ENCODE results near the gene DMD. TPM values are rescaled to one million over a fixed set of nuclear protein-coding genes. Genes with fewer than 3 reads are reported as not detected.

Gene DMD
- total RNA-seq, 4 donors from 2014 or later, result 27.7 to 54.7 (median 34.4) TPM

DNA sequence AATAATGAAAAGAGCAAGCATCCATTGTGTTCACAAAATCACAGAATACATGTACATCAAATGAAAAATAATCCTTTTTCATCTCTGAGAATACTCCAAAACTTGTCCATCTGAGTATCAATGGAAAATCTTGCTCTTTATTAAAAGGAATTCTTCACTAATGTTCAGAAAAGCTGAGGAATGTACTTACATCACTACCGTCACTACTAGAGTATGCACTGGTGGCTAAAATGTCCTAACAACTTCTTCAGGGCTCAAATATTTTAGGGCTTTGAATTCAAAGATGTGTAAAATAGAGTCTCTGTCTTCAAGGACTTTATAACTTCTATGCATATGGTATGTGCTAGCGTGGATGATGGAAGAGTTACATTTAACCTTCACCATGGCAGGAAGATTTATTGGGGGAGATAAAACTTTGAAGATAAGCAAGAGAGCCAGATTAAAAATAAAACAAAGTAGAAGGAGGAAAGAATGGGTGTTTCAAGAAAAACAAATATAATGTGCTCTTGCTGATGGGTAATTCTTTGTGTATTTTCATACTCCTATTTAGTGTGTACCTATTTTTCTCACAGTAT is 55.1 kb downstream of the DMD start:
- no peak for TF ChIP-seq CTCF (IDR thresholded peaks at IDR 0.05)
- ATAC-seq (ENCODE audit: low FRiP score), result no peak
- no peak for DNase-seq (ENCODE audit: low spot score)

DNA sequence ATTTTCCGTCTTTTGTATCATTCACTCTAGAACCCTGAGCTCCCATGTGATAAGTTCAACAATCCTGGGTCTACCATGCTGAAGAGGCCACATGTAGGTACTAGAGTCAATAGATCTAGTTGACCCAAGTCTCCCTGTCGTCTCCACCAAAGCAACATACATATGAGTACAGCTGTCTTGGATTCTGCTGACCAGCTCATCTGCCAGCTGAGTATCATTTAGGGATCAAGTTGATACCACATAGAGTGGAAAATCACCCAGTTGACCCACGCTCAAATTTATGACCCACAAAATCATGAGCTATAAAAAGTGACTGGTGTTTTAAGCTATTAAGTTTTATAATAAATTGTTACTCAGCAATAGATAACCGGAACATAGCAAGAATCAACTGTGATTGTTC is 61.8 kb downstream of the DMD start:
- ATAC-seq (ENCODE audit: low FRiP score) (no peak), DNase-seq (ENCODE audit: low spot score) (no peak)
- TF ChIP-seq CTCF (IDR thresholded peaks at IDR 0.05), result no peak

DNA sequence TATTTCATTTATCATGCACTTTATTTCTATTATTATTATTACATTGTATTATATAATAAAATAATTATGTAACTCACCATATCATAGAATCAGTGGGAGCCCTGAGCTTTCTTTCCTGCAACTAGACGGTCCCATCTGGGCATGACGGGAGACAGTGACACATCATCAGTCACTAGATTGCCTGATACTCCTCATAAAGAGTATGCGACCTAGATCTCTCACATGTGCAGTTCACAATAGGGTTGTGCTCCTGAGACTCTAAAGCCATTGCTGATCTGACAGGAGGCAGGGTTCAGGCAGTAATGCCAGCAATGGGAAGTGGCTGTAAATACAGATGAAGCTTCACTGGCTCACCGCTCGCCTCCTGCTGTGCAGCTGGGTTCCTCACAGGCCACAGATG is 62.3 kb downstream of the DMD start:
- no peak for TF ChIP-seq CTCF (IDR thresholded peaks at IDR 0.05)
- DNase-seq (ENCODE audit: low spot score), result no peak
- ATAC-seq (ENCODE audit: low FRiP score), result no peak

GRCh38 chrX:33142331-33142730 is 69.0 kb downstream of the DMD start:
- TF ChIP-seq CTCF (IDR thresholded peaks at IDR 0.05), result no peak
- DNase-seq (ENCODE audit: low spot score), result no peak
- peak; percentile 57 for ATAC-seq (ENCODE audit: low FRiP score)

DNA sequence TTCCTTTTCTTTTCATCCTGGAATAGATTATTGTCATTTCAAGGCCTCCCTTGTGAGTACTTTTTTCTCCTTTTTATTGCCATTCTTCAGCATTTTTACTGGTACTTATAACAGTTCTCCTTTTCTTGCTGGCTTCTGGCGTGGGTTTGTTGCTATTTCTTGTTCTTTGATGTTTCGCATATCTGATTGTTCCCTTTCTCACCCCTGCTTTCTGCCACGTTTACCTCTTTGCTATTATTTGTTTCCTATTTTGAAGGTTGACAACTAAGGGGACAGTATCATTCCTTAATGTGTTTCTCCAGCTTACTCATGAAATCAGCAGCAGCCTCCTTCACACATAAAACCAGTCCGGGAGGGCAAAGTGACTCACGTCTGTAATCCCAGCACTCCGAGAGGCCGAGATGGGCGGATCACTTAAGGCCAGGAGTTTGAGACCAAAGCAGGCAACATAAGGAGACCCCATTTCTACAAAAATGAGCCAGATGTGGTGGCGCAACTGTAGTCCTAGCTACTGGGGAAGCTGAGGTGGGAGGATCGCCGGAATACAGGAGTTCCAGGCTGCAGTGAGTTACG is 72.6 kb downstream of the DMD start:
- ATAC-seq (ENCODE audit: low FRiP score) (no peak), DNase-seq (ENCODE audit: low spot score) (no peak)

DNA sequence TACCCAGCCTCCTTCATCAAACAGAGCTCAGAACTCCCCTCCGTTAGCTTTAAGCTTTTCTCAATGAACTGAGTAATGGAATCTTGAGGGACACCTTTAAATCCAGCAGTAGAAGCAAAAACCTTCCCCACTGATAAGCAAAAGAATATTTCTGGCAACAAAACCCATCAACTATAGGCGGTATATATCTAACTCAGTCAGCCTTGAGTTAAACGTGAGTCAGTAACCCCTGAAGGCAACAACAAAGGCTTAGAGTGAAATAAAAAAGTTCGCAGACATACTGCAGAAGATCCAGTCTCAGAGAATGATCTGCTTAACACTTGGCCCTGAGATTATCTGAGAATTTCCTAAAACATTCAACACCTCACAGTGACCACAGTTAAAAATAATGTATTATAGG is 77.2 kb downstream of the DMD start:
- ATAC-seq (ENCODE audit: low FRiP score) (no peak), DNase-seq (ENCODE audit: low spot score) (no peak)
- no peak for TF ChIP-seq CTCF (IDR thresholded peaks at IDR 0.05)

More for the DNA sequence above, 72.6 kb downstream of the DMD start:
- TF ChIP-seq CTCF (IDR thresholded peaks at IDR 0.05), result no peak

DNA sequence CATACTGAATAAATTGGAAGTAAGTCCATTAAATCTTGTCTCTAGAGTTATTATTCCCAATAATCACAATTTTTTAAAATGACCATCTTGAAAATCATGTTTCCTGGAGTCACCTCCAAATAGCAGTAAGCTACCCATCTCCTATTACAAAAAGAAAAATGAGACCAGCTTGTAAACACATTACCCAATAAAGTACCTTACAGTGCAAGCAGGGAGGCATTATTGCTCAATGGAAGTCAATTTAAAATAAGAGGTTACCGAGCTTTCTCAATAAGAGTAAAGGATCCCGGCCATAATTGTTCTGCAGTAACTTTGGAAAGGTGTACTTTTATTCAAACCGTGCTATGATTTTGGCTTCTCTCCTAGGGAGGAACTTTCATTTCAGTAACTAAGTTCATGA is 78.0 kb downstream of the DMD start:
- TF ChIP-seq CTCF (IDR thresholded peaks at IDR 0.05), result no peak
- DNase-seq (ENCODE audit: low spot score) (no peak), ATAC-seq (ENCODE audit: low FRiP score) (no peak)
